Stimulated activated CD4-positive, alpha-beta T cell treated with anti-CD3 and anti-CD28 coated beads, Interleukin-4, amount 100 ng/mL, for 48 hours (primary cell): ENCODE measurements around the gene NFKBIB.
"Not testable (repeated sequence)": the region's sequence is repeated elsewhere in the genome, so short reads cannot be mapped to it uniquely, and the experiment has no call there.

Source experiments
- DNase-seq, 2 donors: peaks; one replicate each; pipeline ENCODE4 v3.0.0-alpha.2; 2020; ENCODE audit warnings: low read depth in 2 of 2

Gene NFKBIB

DNA sequence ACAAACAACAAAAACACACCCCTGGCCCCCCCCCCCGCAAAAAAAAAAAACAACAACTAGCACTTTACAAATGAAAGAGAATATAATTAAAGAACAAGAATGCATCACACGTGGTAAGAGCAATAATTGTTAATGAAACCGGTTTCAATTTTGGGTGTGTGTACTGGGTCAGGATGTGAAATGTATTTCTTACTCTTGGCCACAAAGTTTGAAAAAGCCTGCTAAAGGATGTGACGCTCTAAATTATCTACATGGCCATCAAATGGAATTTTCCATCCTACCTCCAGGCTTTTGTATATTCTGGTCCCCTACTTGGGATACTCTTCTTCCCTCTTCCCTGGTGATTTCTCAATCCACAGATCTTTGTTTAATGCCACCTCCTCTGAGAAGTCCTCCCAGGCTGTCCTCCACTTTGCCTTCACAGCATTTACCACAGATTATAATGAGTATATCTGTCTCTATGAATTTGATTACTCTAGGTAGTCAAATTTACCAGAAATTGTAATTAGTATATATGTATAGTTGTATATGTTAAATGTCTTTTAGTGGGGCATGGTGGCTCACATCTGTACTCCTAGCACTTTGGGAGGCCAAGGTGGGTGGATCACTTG, 28.7 kb downstream of the NFKBIB start:
- DNase-seq, result no peak

DNA sequence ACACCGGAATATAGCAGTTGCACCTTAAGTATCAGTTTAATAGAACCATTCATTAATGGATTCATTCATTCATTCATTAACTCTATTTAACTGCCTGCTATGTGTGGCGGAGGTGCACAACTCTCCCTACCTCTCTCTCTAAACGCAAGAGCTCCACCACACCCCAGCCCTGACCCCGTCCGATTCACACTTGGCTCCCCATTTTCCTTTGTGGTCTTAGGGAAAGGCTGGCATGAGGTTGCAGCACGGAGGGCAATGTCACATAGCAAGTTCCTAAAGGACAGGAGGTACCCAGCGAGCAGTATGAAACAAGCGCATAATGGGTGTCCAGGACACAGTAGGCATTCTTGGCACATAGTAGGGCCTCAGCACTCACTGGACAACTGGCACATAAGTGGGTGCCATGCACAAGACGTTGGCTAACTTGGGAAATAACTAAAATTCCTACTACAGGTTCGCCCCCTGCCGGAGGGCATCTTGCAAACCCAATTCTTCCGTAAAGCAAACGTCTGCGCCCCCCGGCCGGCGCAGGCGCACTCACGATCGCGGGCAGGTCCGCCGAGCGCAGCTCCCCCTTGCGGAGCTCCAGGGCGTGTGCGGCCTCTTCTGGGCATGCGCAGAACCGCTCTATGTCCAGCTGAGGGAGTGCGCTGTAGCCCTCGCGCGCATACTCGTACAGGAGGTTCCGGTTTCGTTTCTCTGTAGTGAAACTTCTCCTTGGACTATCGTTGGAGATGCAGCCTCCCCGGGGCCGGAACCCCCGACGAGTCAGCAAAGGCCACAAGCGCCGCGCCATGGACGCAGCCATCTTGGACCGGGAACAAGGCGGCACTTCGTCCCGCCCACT, 30.4 kb downstream of the NFKBIB start, which contains the start of gene SARS2:
Gene SARS2, minus strand, starts transcription at position 835 of the 847 bp plus-strand sequence. Its CDS starts 27 bp downstream, at position 808.
- DNase-seq, result peak; percentile 83 to 87

DNA sequence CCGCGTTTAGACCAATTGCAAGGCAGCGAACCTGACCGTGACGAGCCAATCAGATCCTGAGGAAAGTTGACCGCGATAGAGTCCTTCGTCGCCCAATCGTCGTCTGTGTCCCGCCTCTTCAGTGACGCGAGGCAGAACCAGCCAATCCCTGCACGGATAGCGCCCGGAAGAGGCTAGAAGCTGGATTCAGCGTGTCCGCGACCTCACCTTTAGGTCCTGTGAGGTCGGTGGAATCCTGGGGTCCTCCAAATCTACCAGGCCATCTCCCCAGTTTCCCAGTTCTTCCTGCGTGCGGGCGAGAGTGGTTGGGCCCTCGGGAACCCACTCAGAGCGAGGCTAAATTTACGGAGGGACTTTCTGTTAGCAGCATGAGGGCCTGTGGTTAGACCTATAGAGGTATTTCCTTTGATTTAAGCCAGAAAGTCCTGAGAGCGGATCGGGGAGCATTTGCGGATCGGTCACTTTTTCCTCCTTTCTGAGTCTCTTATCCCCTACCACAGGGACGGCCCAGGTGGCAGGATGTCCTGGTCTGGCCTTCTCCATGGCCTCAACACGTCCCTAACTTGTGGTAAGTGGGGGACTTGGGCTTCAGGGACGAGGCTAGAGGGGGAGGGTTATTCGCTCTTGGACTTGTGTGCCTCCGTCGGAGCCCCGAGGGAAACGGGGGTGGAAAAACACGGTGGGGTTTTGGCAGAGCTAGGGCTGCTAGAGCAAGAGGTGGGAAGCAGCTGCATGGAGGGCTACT, 31.2 kb downstream of the NFKBIB start, which contains the start of gene MRPS12:
Gene MRPS12, plus strand, starts transcription at position 169 of the 745 bp plus-strand sequence. Its CDS starts 351 bp downstream, at position 520.
- DNase-seq, result peak; percentile 95 to 98

DNA sequence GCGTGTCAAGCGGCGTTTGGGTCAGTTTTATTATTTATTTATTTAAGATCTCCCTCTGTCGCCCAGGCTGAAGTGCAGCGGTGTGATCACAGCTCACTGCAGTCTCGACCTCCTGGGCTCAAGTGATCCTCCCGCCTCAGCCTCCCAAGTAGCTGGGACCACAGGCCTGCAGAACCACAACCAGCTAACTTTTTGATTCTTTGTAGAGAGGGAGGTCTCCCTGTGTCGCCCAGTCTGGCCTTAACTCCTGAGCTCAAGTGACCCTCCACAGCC, 31.7 kb downstream of the NFKBIB start:
- no peak for DNase-seq

DNA sequence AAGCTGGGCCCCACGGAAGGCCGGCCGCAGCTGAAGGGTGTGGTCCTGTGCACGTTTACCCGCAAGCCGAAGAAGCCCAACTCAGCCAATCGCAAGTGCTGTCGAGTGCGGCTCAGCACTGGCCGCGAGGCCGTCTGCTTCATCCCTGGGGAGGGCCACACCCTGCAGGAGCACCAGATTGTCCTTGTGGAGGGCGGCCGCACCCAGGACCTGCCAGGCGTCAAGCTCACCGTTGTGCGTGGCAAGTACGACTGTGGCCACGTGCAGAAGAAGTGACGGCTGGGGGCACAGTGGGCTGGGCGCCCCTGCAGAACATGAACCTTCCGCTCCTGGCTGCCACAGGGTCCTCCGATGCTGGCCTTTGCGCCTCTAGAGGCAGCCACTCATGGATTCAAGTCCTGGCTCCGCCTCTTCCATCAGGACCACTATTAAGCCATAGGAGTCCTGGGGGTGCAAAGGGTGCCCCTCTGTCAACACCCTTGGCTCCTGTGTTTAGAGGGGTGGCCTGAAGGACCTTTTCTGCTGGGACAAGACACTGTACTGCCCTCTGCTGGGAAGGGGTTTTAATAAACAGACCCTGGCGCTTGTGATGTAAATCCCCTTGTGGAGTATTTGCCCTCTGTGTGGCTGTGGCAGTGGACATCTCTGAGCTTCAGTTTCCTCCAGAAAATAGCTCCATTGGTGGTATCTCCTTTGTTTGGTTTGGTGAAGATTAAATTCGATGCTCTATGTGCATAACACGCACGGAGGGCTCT, 32.8 kb downstream of the NFKBIB start:
- peak in 1 of 2 donors; percentile 12 for DNase-seq

DNA sequence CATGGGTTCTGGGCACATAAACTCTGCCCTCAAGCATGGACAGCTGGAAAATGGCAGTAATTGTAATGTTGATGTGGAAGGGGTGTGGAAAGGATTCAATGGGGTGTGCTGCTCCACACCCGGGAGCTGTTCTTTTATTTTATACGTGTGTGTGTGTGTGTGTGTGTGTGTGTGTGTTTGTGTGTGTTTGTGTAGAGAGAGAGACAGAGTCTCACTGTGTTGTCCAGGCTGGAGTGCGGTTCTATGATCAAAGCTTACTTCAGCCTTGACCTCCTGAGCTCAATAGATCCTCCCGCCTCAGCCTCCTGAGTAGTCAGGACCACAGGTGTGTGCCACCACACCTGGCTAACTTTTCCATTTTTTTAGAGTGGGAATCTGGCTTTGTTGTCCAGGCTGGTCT, 33.8 kb downstream of the NFKBIB start:
- no peak for DNase-seq

DNA sequence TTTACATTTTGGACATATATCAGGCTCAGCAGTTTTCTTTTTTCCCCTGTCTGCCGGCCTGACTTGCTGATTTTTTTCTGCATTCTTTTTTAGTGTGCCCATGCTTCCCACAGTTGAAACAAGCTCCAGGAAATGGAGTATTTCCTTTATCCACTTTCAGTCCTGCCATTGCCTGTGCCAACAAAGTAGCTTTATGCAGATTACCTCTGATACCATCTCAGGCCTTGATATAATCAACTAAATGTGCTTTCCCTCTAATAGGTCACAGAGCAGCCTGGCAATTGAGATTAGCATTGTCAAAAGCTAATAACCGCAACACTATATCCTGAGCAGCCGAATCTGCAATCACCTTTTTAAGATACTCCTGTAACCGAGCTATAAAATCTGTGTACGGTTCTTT, 40.2 kb downstream of the NFKBIB start:
- no peak for DNase-seq

DNA sequence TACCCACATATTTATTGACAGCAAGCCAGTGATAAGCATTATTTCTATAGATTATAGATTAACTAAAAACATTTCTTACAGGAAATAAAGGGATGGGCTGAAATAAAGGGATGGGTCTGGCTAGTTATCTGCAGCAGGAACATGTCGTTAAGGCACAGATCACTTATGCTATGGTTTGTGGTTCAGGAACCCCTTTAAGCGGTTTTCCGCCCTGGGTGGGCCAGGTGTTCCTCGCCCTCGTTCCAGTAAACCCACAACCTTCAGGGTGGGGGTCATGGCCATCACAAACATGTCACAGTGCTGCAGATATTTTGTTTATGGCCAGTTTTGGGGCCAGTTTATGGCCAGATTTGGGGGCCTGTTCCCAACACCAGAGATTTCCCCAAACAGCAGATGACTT, 41.7 kb downstream of the NFKBIB start:
- not testable (repeated sequence) for DNase-seq

DNA sequence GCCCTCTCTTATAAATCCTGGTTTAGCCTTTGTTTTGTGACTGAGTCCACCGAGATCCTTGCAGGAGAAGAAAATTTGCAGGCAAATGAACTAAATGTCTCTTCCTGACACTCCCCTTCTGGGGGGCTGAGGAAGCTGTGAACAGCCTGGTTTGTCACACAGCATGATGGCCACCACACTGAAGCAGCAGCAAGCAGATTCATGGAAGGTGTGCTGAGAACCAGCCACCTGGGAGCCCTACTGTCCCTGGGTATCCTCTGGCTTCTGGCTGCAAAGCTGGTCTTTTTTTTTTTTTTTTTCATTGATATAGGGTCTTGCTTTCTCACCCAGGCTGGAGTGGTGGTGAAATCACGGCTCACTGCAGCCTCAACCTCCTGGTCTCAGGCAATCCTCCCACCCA, 42.2 kb downstream of the NFKBIB start:
- DNase-seq, result no peak

DNA sequence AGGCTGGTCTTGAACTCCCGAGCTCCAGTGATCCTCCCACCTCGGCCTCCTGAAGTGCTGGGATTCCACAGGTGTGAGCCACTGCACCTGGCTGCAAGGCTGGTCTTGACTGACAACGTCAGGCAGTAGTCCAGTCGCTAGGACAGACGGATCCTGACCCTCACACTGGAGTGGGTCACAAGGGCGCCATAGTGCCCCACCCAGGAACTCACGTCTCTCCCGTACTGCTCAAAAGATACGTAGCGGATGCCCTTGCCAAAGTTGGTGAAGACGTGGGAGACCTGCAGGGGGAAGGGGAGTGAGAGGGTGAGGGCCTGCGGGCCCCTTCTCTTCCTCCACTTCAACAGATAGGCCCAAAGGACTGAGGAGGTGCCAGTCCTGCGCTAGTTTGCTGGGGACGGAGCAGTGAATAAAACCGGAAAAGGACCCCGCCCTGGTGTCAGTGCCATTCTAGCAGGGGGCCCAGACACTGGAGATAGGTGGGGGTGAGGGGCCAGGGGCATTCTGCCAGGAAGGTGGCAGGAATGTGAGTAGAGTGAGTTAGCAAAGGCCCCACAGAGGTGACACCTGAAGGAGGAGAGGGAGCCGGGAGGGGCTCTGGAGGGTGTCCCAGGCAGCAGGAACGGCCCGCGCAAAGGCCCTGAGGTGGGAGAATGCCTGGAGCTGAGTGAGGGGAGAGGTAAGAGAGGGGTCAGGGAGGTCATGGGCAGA, 42.9 kb downstream of the NFKBIB start:
- no peak for DNase-seq

DNA sequence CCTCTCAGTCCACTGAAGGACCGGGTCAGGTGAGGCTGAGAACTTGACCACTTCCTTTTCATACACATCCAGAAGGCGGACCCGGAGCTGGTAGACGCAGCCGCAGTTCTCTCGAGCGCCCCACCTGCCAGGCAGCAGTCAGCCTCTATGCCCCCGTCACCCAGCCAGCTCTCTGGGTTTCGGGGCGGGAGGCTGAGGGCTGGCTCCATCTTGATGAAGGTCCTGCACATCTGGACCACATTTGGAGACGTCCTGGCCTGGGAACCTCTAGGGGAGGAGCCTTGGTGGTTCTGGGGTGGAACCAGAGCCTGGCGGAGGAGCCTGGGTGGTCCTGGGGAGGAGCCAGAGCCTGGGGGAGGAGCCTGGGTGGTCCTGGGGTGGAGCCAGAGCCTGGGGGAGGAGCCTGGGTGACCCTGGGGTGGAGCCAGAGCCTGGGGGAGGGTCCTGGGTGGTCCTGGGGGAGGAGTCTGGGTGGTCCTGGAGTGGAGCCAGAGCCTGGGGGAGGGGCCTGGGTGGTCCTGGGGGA, 45.3 kb downstream of the NFKBIB start:
- no peak for DNase-seq

DNA sequence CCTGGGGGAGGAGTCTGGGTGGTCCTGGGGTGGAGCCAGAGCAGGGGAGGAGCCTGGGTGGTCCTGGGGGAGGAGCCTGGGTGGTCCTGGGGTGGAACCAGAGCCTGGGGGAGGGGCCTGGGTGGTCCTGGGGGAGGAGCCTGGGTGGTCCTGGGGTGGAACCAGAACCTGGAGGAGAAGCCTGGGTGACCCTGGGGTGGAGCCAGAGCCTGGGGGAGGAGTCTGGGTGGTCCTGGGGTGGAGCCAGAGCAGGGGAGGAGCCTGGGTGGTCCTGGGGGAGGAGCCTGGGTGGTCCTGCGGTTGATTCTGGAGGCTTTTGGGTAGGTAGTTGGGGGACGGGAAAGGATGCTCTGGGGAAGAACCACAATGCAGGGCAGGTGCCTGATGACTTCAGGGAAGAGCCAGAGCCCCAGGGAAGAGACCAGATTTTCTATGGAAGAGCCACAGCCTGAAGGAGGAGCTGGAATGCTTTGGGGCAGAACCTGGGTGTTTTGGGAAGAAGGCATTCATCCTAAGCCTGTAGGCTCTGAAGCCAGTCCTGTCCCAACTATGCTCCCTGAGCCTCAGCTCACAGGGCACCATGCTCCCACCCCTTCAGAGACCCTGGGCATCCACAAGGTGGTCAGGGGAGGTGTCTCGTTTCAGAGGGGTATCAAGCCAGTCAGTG, 45.9 kb downstream of the NFKBIB start:
- DNase-seq, result no peak

DNA sequence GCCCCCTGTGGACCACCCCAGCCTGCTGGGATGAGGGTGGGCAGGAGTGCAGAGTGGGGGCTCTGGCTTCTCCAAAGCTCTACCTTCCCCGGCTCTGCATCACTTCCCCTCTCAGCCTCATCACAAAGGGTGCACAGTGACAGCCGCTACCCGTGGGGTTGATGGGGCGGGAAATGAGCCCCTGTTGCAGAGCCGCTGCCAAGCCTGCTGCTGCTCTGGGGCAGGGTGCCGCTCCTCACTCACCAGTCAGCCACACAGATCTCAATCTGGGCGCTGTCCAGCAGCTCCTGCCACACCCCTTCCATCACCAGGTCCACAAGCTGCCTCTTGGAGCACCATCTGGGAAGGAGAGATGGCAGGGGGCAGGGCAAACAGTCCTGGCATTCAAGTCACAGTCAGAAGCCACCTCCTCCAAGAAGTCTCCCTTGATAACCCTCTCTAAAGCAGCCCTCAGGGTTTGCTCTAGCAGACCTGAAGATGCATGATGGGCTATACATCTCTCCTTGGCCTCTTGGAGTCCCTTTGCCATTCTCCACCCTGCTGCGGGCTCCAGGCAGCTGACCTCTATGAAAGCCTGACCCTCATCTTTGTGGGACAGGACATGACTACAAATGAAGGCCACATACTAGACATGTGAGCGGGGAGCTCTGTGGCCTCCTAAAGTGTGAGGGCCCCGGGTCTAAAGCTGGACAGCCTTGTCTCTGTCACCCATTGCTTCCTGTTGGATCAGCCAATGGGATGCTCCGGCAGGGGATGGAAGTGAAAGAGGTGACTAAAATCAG, 46.7 kb downstream of the NFKBIB start:
- DNase-seq, result no peak

DNA sequence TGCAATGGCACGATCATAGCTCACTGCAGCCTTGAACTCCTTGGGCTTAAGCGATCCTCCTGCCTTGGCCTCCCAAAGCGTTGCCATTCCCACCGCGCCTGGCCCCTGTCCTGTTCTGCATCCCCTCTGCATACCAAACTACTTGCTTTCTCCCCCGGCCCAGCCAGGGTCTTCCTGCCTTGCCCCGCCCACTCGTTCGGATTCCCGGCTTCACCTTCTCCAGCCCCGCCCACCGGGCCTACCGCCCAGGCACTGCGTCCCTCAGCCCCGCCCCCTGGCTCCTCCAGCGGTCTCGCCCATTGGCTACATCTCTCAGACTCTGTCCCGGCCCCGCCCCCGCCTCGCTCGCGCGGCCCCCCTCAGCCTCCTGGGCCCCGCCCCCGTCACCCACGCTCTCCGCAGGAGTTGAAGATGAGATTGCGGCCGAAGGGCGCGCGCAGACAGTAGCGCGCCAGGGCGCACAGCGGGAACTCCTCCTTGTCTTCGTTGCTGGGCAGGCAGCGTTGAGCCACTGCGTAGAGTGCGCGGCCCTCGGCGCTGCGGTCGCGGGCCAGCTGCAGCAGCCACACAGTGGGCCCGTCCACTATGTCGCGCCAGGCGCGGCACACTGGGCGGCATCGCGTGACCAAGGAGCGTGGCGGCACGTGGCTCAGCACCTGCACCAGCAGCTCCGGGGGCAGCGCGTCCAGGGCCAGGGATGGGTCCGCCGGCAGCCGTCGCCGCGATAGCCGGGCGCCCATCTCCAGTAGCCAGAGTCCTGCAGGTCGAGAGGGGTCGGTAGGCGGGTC, 50.0 kb downstream of the NFKBIB start:
- DNase-seq, result peak; percentile 87 to 90

DNA sequence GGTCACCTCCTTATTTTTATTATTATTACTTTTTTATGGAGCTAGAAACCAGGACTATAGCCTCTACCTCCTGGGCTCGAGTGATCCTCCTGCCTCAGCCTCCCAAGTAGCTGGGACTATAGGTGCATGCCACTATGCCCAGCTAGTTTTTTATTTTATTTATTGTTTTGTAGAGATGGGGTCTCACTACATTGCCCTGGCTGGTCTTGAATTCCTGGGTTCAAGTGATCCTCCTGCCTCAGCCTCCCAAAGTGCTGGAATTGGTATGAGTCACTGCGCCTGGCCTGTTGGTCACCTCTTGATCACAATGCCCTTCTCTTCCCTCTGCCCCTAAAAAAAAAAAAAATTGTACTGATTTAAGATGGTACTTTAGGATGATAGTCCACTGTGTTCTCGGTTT, 51.4 kb downstream of the NFKBIB start:
- no peak for DNase-seq

DNA sequence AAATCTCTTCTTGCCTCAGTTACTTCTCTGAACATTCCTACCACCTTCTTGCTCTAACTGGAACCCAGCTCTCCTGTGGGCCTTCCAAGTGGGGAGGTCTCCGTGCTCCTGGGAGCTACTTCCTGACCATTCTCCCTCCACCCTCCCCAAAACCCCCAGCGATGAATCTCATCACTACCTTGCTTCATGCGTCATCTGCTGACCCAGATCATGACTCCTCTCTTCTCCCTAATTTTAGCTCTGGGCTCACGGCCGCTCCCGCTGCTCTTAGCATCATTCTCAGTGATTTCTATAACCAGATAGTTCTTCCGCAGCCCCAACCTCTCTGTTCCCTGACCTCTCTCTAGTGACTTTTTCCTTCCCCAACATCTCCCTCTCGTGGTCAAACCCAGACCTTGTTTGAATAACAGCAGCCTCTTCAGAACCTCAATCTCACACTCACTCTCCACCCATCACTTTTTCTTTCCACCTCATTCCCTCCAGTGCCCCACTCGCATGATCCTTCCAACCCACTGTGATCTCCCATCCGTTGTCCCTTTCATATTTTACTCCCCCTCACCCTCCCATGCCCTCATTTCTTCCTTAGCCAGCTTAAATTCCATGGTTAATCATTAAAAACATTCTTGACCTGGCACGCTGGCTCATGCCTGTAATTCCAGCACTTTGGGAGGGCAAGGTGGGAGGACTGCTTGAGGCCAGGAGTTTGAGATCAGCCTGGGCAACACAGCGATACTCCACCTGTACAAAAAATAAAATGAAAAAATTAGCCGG, 52.8 kb downstream of the NFKBIB start:
- DNase-seq, result peak in 1 of 2 donors; percentile 12

DNA sequence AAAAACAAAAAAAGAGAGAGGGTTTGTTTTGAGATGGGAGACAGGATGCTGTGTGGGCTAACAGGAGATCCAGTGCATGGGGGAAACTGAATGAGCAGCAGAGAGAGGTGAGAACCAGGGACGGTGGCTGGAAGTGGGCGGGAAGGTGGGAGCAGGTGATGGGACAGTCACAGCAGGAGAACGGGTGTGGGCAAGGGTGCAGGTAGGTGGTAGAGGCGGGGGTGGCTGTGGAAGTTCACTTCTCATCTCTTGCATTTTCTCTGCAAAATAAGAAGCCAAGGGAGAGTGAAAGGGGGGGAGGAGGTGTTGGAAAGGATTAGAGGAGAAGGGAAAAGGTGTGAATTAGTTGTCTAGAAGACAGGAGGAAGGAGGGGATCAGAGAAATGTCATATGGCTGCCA, 53.9 kb downstream of the NFKBIB start:
- no peak for DNase-seq

DNA sequence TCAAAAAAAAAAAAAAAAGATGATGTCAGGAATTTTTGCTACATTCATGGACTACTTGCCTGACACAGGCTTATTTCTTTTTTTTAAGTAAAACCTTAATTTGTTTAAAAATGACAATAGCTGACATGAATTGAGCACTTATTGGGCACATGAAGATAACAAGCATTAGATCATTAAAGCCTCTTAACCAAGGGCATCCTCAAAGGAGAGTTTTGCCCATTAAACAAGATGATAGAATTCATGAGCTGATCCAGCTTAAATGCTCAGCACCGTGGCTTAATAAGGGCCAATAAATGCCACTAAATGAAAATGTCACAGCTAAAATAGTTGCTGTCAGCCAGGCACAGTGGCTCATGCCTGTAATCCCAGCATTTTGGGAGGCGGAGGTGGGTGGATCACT, 56.5 kb downstream of the NFKBIB start:
- DNase-seq, result no peak
